Natural killer cell (primary cell): Measurements from ENCODE around the gene TMCC1. TPM values are rescaled to one million over a fixed set of nuclear protein-coding genes. Genes with fewer than 3 reads are reported as not detected.

ENCODE experiments used
- ATAC-seq, 3 donors: fragments of 150-1000 bp in 2 of 3; fragments of 200-7000 bp in 1 of 3; cut with Tn5 transposase; 1 replicate in 1 of 3; 2 replicates in 2 of 3; pipeline ENCODE4 v1.10.0; 2021; ENCODE audit warnings: mild to moderate bottlenecking in 2 of 3, moderate library complexity in 2 of 3
- DNase-seq, 2 donors: peaks; one replicate each; pipeline versions ENCODE4 v3.0.0 to v3.0.0-alpha.2; 2013 to 2021; ENCODE audit warnings: mixed read lengths in 1 of 2
- H3K27ac ChIP-seq: one replicate; pipeline ENCODE4 v1.5.1; 2013; ENCODE audit warnings: mild to moderate bottlenecking, low read length
- H3K27me3 ChIP-seq: one replicate; pipeline ENCODE4 v1.6.1; 2013; ENCODE audit warnings: low read length; ENCODE audit not compliant: control insufficient read depth, insufficient read depth
- H3K36me3 ChIP-seq: one replicate; pipeline ENCODE4 v1.6.1; 2013; ENCODE audit warnings: low read length; ENCODE audit not compliant: control insufficient read depth, insufficient read depth
- H3K4me1 ChIP-seq: one replicate; pipeline ENCODE4 v1.6.1; 2013; ENCODE audit warnings: low read length; ENCODE audit not compliant: control insufficient read depth, insufficient read depth
- H3K4me3 ChIP-seq: one replicate; pipeline ENCODE4 v1.5.1; 2013; ENCODE audit warnings: low read length
- H3K9me3 ChIP-seq: one replicate; pipeline ENCODE4 v1.6.1; 2013; ENCODE audit warnings: low read length; ENCODE audit not compliant: control insufficient read depth, insufficient read depth
- H3K27ac Mint-ChIP-seq, 2 donors: one replicate each; pipeline ENCODE4 v1.8.0; 2022; ENCODE audit warnings: mild to moderate bottlenecking in 2 of 2, mixed read lengths in 2 of 2, moderate library complexity in 1 of 2
- H3K27me3 Mint-ChIP-seq, 2 donors: one replicate each; pipeline ENCODE4 v1.8.0; 2022; ENCODE audit warnings: low read depth in 2 of 2, mixed read lengths in 2 of 2
- H3K36me3 Mint-ChIP-seq: one replicate; pipeline ENCODE4 v1.8.0; 2022; ENCODE audit warnings: mixed read lengths
- H3K4me1 Mint-ChIP-seq, 2 donors: one replicate each; pipeline ENCODE4 v1.8.0; 2022; ENCODE audit warnings: mixed read lengths in 2 of 2
- H3K4me3 Mint-ChIP-seq: one replicate; pipeline ENCODE4 v1.8.0; 2022; ENCODE audit warnings: mild to moderate bottlenecking, moderate library complexity, mixed read lengths
- H3K9me3 Mint-ChIP-seq, 2 donors: one replicate each; pipeline ENCODE4 v1.8.0; 2022; ENCODE audit warnings: mixed read lengths in 2 of 2
- WGBS: methylation state at CpG from one replicate; pipeline ENCODE4 v1.1.7; 2013; ENCODE audit warnings: missing lambda C conversion rate; ENCODE audit not compliant: insufficient coverage; 5-methylcytosine and 5-hydroxymethylcytosine counted together
- intact Hi-C: fragments of 100-400 bp; cut with micrococcal nuclease; formaldehyde crosslinking; loops from one replicate; pipeline ENCODE4 v1.14.2; 2022
- total RNA-seq, 4 donors: library from RNA; stranded (reverse); fragments of 120-200 nt in 1 of 4; gene quantifications; one replicate each; pipeline versions ENCODE4 v1.2.3 to v1.2.4, GENCODE V29; 2013 to 2022
- TF ChIP-seq, protein P1 (sequence below): fragments of 200-600 bp; IDR thresholded peaks from one replicate; pipeline ENCODE4 v1.8.0; 2022; ENCODE audit warnings: antibody characterized with exemption

TMCC1 gene
- total RNA-seq, 3 donors from 2014 or later (not counting 1 experiment from before 2014, with no cell fraction given): 26.4 to 36.7 (median 31.7) TPM

DNA sequence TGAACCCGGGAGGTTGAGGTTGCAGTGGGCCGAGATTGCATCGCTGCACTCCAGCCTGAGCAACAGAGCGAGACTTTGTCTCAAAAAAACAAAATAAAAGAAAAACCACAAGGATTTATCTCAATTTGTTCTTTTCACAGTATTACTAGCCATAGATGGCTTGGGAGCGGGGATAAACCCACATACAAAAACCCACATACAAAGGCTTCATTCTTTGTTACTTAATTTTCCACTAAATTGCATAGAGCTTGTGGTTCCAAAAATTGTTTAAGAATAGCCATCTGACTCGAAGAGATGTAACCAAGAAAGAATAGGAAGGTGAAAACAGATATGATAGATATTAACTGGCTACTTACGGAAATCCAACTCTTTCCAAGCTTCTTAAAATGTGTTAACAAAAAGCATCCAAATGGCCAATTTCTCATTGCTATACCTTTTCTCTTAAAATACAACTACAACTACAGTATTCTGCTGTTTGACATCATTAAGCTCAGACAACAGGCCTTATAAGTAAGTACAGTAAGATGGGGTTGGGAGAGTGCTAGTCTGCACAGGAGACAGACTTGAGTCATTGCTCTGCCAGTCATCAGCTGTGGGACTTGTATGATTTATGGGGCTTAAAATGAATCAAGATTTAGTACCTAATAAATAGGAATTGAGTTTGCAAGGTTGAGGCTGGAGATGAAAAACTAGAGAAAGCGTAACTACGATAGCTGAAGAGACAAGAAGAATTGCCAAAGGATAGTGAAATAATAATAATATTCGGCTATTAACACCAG, 190.4 kb downstream of the TMCC1 start:
- Histone ChIP-seq H3K36me3 (no peaks in the 10 kb centered on the region), H3K27me3 (no peaks in the 10 kb centered on the region), H3K4me1 (no peaks in the 10 kb centered on the region), H3K27ac (no peak overlapping the region), H3K4me3 (no peak overlapping the region), H3K9me3 (no peaks in the 10 kb centered on the region)
- intact Hi-C loops: no loop called here
- H3K9me3 Mint-ChIP-seq: no peaks in the 10 kb centered on the region
- no peaks in the 10 kb centered on the region for H3K36me3 Mint-ChIP-seq
- H3K27ac Mint-ChIP-seq: no peak overlapping the region
- TF ChIP-seq, protein P1, sequence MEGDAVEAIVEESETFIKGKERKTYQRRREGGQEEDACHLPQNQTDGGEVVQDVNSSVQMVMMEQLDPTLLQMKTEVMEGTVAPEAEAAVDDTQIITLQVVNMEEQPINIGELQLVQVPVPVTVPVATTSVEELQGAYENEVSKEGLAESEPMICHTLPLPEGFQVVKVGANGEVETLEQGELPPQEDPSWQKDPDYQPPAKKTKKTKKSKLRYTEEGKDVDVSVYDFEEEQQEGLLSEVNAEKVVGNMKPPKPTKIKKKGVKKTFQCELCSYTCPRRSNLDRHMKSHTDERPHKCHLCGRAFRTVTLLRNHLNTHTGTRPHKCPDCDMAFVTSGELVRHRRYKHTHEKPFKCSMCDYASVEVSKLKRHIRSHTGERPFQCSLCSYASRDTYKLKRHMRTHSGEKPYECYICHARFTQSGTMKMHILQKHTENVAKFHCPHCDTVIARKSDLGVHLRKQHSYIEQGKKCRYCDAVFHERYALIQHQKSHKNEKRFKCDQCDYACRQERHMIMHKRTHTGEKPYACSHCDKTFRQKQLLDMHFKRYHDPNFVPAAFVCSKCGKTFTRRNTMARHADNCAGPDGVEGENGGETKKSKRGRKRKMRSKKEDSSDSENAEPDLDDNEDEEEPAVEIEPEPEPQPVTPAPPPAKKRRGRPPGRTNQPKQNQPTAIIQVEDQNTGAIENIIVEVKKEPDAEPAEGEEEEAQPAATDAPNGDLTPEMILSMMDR: no peak
- H3K4me3 Mint-ChIP-seq: no peak overlapping the region
- 88% methylated on average over 9 of the region's 10 CpGs for WGBS
- no peak for ATAC-seq
- DNase-seq: no peak
- peaks cover 0 to 5% of the 10 kb centered on the region in 2 donors for H3K4me1 Mint-ChIP-seq
- no peaks in the 10 kb centered on the region for H3K27me3 Mint-ChIP-seq

GRCh38 chr3:129701161-129701560, 192.3 kb downstream of the TMCC1 start:
- Histone ChIP-seq H3K27me3 (no peaks in the 10 kb centered on the region), H3K36me3 (no peaks in the 10 kb centered on the region), H3K4me3 (no peak overlapping the region), H3K4me1 (no peaks in the 10 kb centered on the region), H3K27ac (no peak overlapping the region), H3K9me3 (no peaks in the 10 kb centered on the region)
- WGBS: 100% methylated on average over 1 of the region's 4 CpGs
- Mint-ChIP-seq H3K4me1 (peaks cover 5% of the 10 kb centered on the region in 2 donors), H3K27ac (no peak overlapping the region), H3K9me3 (no peaks in the 10 kb centered on the region), H3K27me3 (no peaks in the 10 kb centered on the region), H3K4me3 (no peak overlapping the region), H3K36me3 (no peaks in the 10 kb centered on the region)
- ATAC-seq (no peak), DNase-seq (no peak)
- intact Hi-C loops: no loop called here
- TF ChIP-seq, protein P1: no peak

DNA sequence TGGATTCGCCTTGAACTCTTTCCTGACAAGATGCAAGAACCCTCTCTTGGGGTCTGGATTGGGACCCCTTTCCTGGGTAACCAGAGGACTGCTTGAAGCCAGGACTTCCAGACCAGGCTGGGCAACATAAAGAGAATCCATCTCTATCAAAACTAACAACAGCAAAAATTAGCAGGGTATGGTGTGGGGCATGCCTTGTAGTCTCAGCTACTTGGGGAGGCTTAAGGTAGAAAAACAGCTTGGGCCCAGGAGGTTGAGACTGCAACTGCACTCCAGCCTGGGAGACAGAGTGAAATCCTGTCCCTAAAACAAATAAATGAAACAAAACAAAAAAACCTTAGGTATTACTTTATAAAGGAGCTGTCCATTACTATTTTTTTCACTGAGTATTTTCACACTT, 193.9 kb downstream of the TMCC1 start:
- DNase-seq: no peak
- no peaks in the 10 kb centered on the region for H3K4me1 ChIP-seq
- no peaks in the 10 kb centered on the region for H3K27me3 Mint-ChIP-seq
- no peak overlapping the region for H3K4me3 Mint-ChIP-seq
- no peaks in the 10 kb centered on the region for H3K36me3 ChIP-seq
- H3K9me3 ChIP-seq: no peaks in the 10 kb centered on the region
- no peaks in the 10 kb centered on the region for H3K9me3 Mint-ChIP-seq
- ATAC-seq: no peak
- no peak overlapping the region for H3K4me3 ChIP-seq
- WGBS: 93% methylated on average over 1 of the region's 1 CpG
- peaks cover 5% of the 10 kb centered on the region in 2 donors for H3K4me1 Mint-ChIP-seq
- H3K27ac Mint-ChIP-seq: no peak overlapping the region
- TF ChIP-seq, protein P1: no peak
- no peaks in the 10 kb centered on the region for H3K36me3 Mint-ChIP-seq
- H3K27ac ChIP-seq: no peak overlapping the region
- H3K27me3 ChIP-seq: no peaks in the 10 kb centered on the region
- intact Hi-C loops: no loop called here

DNA sequence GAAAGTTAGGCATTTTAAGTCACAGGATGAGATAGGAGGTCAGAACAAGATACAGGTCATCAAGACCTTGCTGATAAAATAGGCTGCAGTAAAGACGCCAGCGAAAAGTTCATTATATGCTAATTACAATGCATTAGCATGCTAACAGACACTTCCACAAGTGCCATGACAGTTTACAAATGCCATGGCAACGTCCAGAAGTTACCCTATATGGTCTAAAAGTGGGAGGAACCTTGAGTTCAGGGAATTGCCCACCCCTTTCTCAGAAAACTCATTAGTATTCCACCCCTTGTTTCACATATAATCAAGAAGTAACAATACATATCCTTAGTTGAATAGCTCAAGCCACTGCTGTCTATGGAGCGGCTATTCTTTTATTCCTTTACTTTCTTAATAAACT, 194.3 kb downstream of the TMCC1 start:
- 93% methylated on average over 4 of the region's 4 CpGs for WGBS
- H3K27me3 ChIP-seq: no peaks in the 10 kb centered on the region
- ATAC-seq: no peak
- peaks cover 5% of the 10 kb centered on the region in 2 donors for H3K4me1 Mint-ChIP-seq
- TF ChIP-seq, protein P1: no peak
- no peaks in the 10 kb centered on the region for H3K9me3 Mint-ChIP-seq
- no peak overlapping the region for H3K4me3 Mint-ChIP-seq
- no peak overlapping the region for H3K4me3 ChIP-seq
- no peaks in the 10 kb centered on the region for H3K4me1 ChIP-seq
- no peaks in the 10 kb centered on the region for H3K9me3 ChIP-seq
- intact Hi-C loops: no loop called here
- DNase-seq: no peak
- no peak overlapping the region for H3K27ac ChIP-seq
- no peaks in the 10 kb centered on the region for H3K36me3 ChIP-seq
- H3K27ac Mint-ChIP-seq: no peak overlapping the region
- H3K36me3 Mint-ChIP-seq: no peaks in the 10 kb centered on the region
- H3K27me3 Mint-ChIP-seq: no peaks in the 10 kb centered on the region
